Activated T-cell treated with anti-CD3 and anti-CD28 coated beads, Interleukin-2, amount 50 U/mL, for 4 hours (primary cell): ENCODE data around the gene RFTN1. TPM values are rescaled to one million over a fixed set of nuclear protein-coding genes. Genes with fewer than 3 reads are reported as not detected.
A peak's percentile ranks its signal among the peaks of the same experiment; 100 is the strongest.

ENCODE experiments used
- ATAC-seq, 2 donors: fragments of 200-7000 bp; cut with Tn5 transposase; one replicate each; pipeline ENCODE4 v1.10.0; 2021
- DNase-seq: peaks from one replicate; pipeline ENCODE4 v3.0.0-alpha.2; 2020
- H3K27me3 Mint-ChIP-seq: one replicate; pipeline ENCODE4 v1.8.0; 2021; ENCODE audit warnings: low read depth, mixed read lengths
- H3K36me3 Mint-ChIP-seq: one replicate; pipeline ENCODE4 v1.8.0; 2022; ENCODE audit warnings: mixed read lengths; ENCODE audit not compliant: insufficient read depth
- H3K4me1 Mint-ChIP-seq: one replicate; pipeline ENCODE4 v1.8.0; 2021; ENCODE audit warnings: low read depth, mixed read lengths
- H3K4me3 Mint-ChIP-seq: one replicate; pipeline ENCODE4 v1.8.0; 2021; ENCODE audit warnings: mild to moderate bottlenecking, moderate library complexity, mixed read lengths
- H3K9me3 Mint-ChIP-seq: one replicate; pipeline ENCODE4 v1.8.0; 2021; ENCODE audit warnings: mixed read lengths
- total RNA-seq, 3 donors: library from RNA; stranded (reverse); gene quantifications; one replicate each; pipeline ENCODE4 v1.2.1, GENCODE V29; 2021

RFTN1 gene
- total RNA-seq, 3 donors from 2014 or later: 52.9 to 72.4 (median 69.6) TPM

GRCh38 chr3:16463119-16463518 lies 50.4 kb downstream of the RFTN1 start:
- Mint-ChIP-seq H3K4me1 (peaks cover 53% of the 10 kb centered on the region), H3K27me3 (no peaks in the 10 kb centered on the region), H3K36me3 (peaks cover 49% of the 10 kb centered on the region), H3K9me3 (no peaks in the 10 kb centered on the region), H3K4me3 (no peak overlapping the region)
- DNase-seq (no peak), ATAC-seq (no peak)

GRCh38 chr3:16462679-16463078 lies 50.8 kb downstream of the RFTN1 start:
- ATAC-seq: peak; percentile 80 to 86
- H3K27me3 Mint-ChIP-seq: no peaks in the 10 kb centered on the region
- H3K4me3 Mint-ChIP-seq: peak overlapping the region; percentile 8
- peaks cover 51% of the 10 kb centered on the region for H3K36me3 Mint-ChIP-seq
- H3K9me3 Mint-ChIP-seq: no peaks in the 10 kb centered on the region
- no peak for DNase-seq
- peaks cover 53% of the 10 kb centered on the region for H3K4me1 Mint-ChIP-seq

- Mint-ChIP-seq H3K27me3 (no peaks in the 10 kb centered on the region), H3K36me3 (peaks cover 44% of the 10 kb centered on the region), H3K9me3 (no peaks in the 10 kb centered on the region), H3K4me3 (no peak overlapping the region), H3K4me1 (peaks cover 43% of the 10 kb centered on the region)
- DNase-seq (no peak), ATAC-seq (no peak)
Measured at GRCh38 chr3:16461463-16462245, 51.8 kb downstream of the RFTN1 start.

GRCh38 chr3:16460886-16461285 lies 52.6 kb downstream of the RFTN1 start:
- no peaks in the 10 kb centered on the region for H3K27me3 Mint-ChIP-seq
- DNase-seq (no peak), ATAC-seq (no peak)
- H3K36me3 Mint-ChIP-seq: peaks cover 38% of the 10 kb centered on the region
- no peaks in the 10 kb centered on the region for H3K9me3 Mint-ChIP-seq
- H3K4me1 Mint-ChIP-seq: peaks cover 39% of the 10 kb centered on the region
- no peak overlapping the region for H3K4me3 Mint-ChIP-seq

GRCh38 chr3:16460273-16460672 lies 53.2 kb downstream of the RFTN1 start:
- no peaks in the 10 kb centered on the region for H3K9me3 Mint-ChIP-seq
- DNase-seq (no peak), ATAC-seq (no peak)
- no peak overlapping the region for H3K4me3 Mint-ChIP-seq
- H3K27me3 Mint-ChIP-seq: no peaks in the 10 kb centered on the region
- peaks cover 34% of the 10 kb centered on the region for H3K36me3 Mint-ChIP-seq
- peaks cover 39% of the 10 kb centered on the region for H3K4me1 Mint-ChIP-seq

- H3K36me3 Mint-ChIP-seq: peaks cover 37% of the 10 kb centered on the region
- H3K4me3 Mint-ChIP-seq: no peak overlapping the region
- peak; percentile 40 to 71 for ATAC-seq
- peaks cover 18% of the 10 kb centered on the region for H3K4me1 Mint-ChIP-seq
- DNase-seq: peak; percentile 15
- no peaks in the 10 kb centered on the region for H3K9me3 Mint-ChIP-seq
- no peaks in the 10 kb centered on the region for H3K27me3 Mint-ChIP-seq
Measured at GRCh38 chr3:16456784-16457415, 56.6 kb downstream of the RFTN1 start.

- Mint-ChIP-seq H3K4me3 (no peak overlapping the region), H3K9me3 (no peaks in the 10 kb centered on the region), H3K36me3 (peaks cover 41% of the 10 kb centered on the region), H3K4me1 (peaks cover 16% of the 10 kb centered on the region), H3K27me3 (no peaks in the 10 kb centered on the region)
- DNase-seq: no peak
- no peak for ATAC-seq
Measured at GRCh38 chr3:16455966-16456365, 57.5 kb downstream of the RFTN1 start.

- no peak for ATAC-seq
- Mint-ChIP-seq H3K27me3 (no peaks in the 10 kb centered on the region), H3K36me3 (peaks cover 39% of the 10 kb centered on the region), H3K4me1 (peaks cover 19% of the 10 kb centered on the region), H3K9me3 (no peaks in the 10 kb centered on the region), H3K4me3 (no peak overlapping the region)
- no peak for DNase-seq
Measured at GRCh38 chr3:16455001-16455400, 58.5 kb downstream of the RFTN1 start.

- no peaks in the 10 kb centered on the region for H3K27me3 Mint-ChIP-seq
- no peak overlapping the region for H3K4me3 Mint-ChIP-seq
- peaks cover 40% of the 10 kb centered on the region for H3K36me3 Mint-ChIP-seq
- H3K9me3 Mint-ChIP-seq: no peaks in the 10 kb centered on the region
- peaks cover 26% of the 10 kb centered on the region for H3K4me1 Mint-ChIP-seq
- ATAC-seq (no peak), DNase-seq (no peak)
Measured at GRCh38 chr3:16452261-16452660, 61.2 kb downstream of the RFTN1 start.

GRCh38 chr3:16449369-16449768 lies 64.1 kb downstream of the RFTN1 start:
- Mint-ChIP-seq H3K27me3 (no peaks in the 10 kb centered on the region), H3K9me3 (no peaks in the 10 kb centered on the region), H3K36me3 (peaks cover 47% of the 10 kb centered on the region), H3K4me3 (no peak overlapping the region), H3K4me1 (peaks cover 28% of the 10 kb centered on the region)
- no peak for ATAC-seq
- no peak for DNase-seq

- peaks cover 47% of the 10 kb centered on the region for H3K36me3 Mint-ChIP-seq
- no peaks in the 10 kb centered on the region for H3K9me3 Mint-ChIP-seq
- H3K4me3 Mint-ChIP-seq: no peak overlapping the region
- DNase-seq (peak; percentile 12), ATAC-seq (peak; percentile 91)
- H3K27me3 Mint-ChIP-seq: no peaks in the 10 kb centered on the region
- peaks cover 25% of the 10 kb centered on the region for H3K4me1 Mint-ChIP-seq
Measured at GRCh38 chr3:16448639-16449070, 64.8 kb downstream of the RFTN1 start.

GRCh38 chr3:16447135-16447534 lies 66.4 kb downstream of the RFTN1 start:
- no peak for ATAC-seq
- Mint-ChIP-seq H3K27me3 (no peaks in the 10 kb centered on the region), H3K4me3 (no peak overlapping the region), H3K4me1 (peaks cover 32% of the 10 kb centered on the region), H3K36me3 (peaks cover 41% of the 10 kb centered on the region), H3K9me3 (peaks cover 7% of the 10 kb centered on the region)
- DNase-seq: no peak

- peaks cover 7% of the 10 kb centered on the region for H3K9me3 Mint-ChIP-seq
- H3K4me3 Mint-ChIP-seq: no peak overlapping the region
- ATAC-seq: no peak
- DNase-seq: no peak
- no peaks in the 10 kb centered on the region for H3K27me3 Mint-ChIP-seq
- peaks cover 41% of the 10 kb centered on the region for H3K4me1 Mint-ChIP-seq
- peaks cover 32% of the 10 kb centered on the region for H3K36me3 Mint-ChIP-seq
Measured at GRCh38 chr3:16444344-16444743, 69.2 kb downstream of the RFTN1 start.

- no peak for DNase-seq
- no peaks in the 10 kb centered on the region for H3K27me3 Mint-ChIP-seq
- peaks cover 35% of the 10 kb centered on the region for H3K4me1 Mint-ChIP-seq
- ATAC-seq: no peak
- no peak overlapping the region for H3K4me3 Mint-ChIP-seq
- H3K9me3 Mint-ChIP-seq: peaks cover 7% of the 10 kb centered on the region
- H3K36me3 Mint-ChIP-seq: peaks cover 29% of the 10 kb centered on the region
Measured at GRCh38 chr3:16442730-16443129, 70.8 kb downstream of the RFTN1 start.

GRCh38 chr3:16441371-16441875 lies 72.1 kb downstream of the RFTN1 start:
- DNase-seq (no peak), ATAC-seq (no peak)
- Mint-ChIP-seq H3K9me3 (peaks cover 7% of the 10 kb centered on the region), H3K27me3 (no peaks in the 10 kb centered on the region), H3K4me1 (peaks cover 28% of the 10 kb centered on the region), H3K4me3 (no peak overlapping the region), H3K36me3 (peaks cover 22% of the 10 kb centered on the region)
